MM.1S (cell line): Measurements from ENCODE around the gene KCNMA1.

ENCODE experiments used
- DNase-seq: peaks from one replicate; pipeline ENCODE4 v3.0.0-alpha.2; 2015
- H2AFZ ChIP-seq: fragments of 300-600 bp; sonication (generic); 2 replicates; pipeline ENCODE4 v1.6.0; 2016; ENCODE audit warnings: antibody characterized with exemption, low read length
- H3F3A ChIP-seq: fragments of 300-600 bp; sonication (generic); 2 replicates; pipeline ENCODE4 v1.6.1; 2016; ENCODE audit warnings: mild to moderate bottlenecking, antibody characterized with exemption, low read length, moderate library complexity, mixed read lengths; ENCODE audit not compliant: insufficient read depth
- H3K27ac ChIP-seq: fragments of 300-600 bp; sonication (generic); 2 replicates; pipeline ENCODE4 v1.5.1; 2016; ENCODE audit warnings: mild to moderate bottlenecking, low read length
- H3K27me3 ChIP-seq: fragments of 300-600 bp; sonication (generic); replicated peaks from 2 replicates; pipeline ENCODE4 v1.6.0; 2016; ENCODE audit warnings: low read length; ENCODE audit not compliant: insufficient read depth
- H3K36me3 ChIP-seq: fragments of 300-600 bp; sonication (generic); replicated peaks from 2 replicates; pipeline ENCODE4 v1.6.1; 2016; ENCODE audit warnings: mild to moderate bottlenecking, low read length, mixed read lengths; ENCODE audit not compliant: insufficient read depth
- H3K4me1 ChIP-seq: fragments of 300-600 bp; sonication (generic); 2 replicates; pipeline ENCODE4 v1.6.1; 2016; ENCODE audit warnings: low read length, mixed read lengths
- H3K4me2 ChIP-seq: fragments of 300-600 bp; sonication (generic); 2 replicates; pipeline ENCODE4 v1.6.0; 2016; ENCODE audit warnings: low read depth, low read length
- H3K4me3 ChIP-seq: fragments of 300-600 bp; sonication (generic); 2 replicates; pipeline ENCODE4 v1.5.1; 2016; ENCODE audit warnings: low read length, mixed read lengths
- H3K79me2 ChIP-seq: fragments of 300-600 bp; sonication (generic); 2 replicates; pipeline ENCODE4 v1.6.1; 2016; ENCODE audit warnings: mixed run types, low read length, mixed read lengths
- H3K9ac ChIP-seq: fragments of 300-600 bp; sonication (generic); 2 replicates; pipeline ENCODE4 v1.6.1; 2016; ENCODE audit warnings: low read length, mixed read lengths
- H3K9me2 ChIP-seq: fragments of 300-600 bp; sonication (generic); replicated peaks from 2 replicates; pipeline ENCODE4 v1.6.1; 2016; ENCODE audit warnings: mild to moderate bottlenecking, low read length, mixed read lengths; ENCODE audit not compliant: insufficient read depth
- H3K9me3 ChIP-seq: fragments of 300-600 bp; sonication (generic); replicated peaks from 2 replicates; pipeline ENCODE4 v1.6.1; 2016; ENCODE audit warnings: mild to moderate bottlenecking, low read length, mixed read lengths; ENCODE audit not compliant: insufficient read depth
- H4K20me1 ChIP-seq: fragments of 300-600 bp; sonication (generic); 2 replicates; pipeline ENCODE4 v1.6.1; 2016; ENCODE audit warnings: mild to moderate bottlenecking, low read length, moderate library complexity, mixed read lengths; ENCODE audit not compliant: insufficient read depth
- CTCF ChIP-seq: fragments of 300-600 bp; sonication (generic); IDR thresholded peaks from 2 replicates; pipeline ENCODE4 v1.5.1; 2016; ENCODE audit warnings: antibody characterized with exemption, low read length, mixed read lengths
- EZH2 ChIP-seq: fragments of 300-600 bp; sonication (generic); optimal IDR thresholded peaks from 2 replicates; pipeline ENCODE3; 2017; ENCODE audit warnings: low read depth, mild to moderate bottlenecking, antibody characterized with exemption, low read length, mixed read lengths
- EZH2phosphoT487 ChIP-seq: fragments of 300-600 bp; sonication (generic); IDR thresholded peaks from 2 replicates; pipeline ENCODE4 v1.6.1; 2018; ENCODE audit warnings: antibody characterized with exemption, low read length

Gene KCNMA1

GRCh38 chr10:77305650-77306632, 331.7 kb downstream of the KCNMA1 start:
- H3K36me3 ChIP-seq, result no peaks in the 10 kb centered on the region
- H3K27me3 ChIP-seq, result no peaks in the 10 kb centered on the region
- no peaks in the 10 kb centered on the region for H3K9me2 ChIP-seq
- no peak overlapping the region for H3K4me3 ChIP-seq
- no peak overlapping the region for H3K27ac ChIP-seq
- no peak overlapping the region for H3K4me2 ChIP-seq
- no peaks in the 10 kb centered on the region for H3K79me2 ChIP-seq
- DNase-seq, result no peak
- no peak overlapping the region for H3K9ac ChIP-seq
- TF ChIP-seq CTCF (no peak), EZH2phosphoT487 (no peak), EZH2 (no peak)
- no peaks in the 10 kb centered on the region for H4K20me1 ChIP-seq
- H3K4me1 ChIP-seq, result no peaks in the 10 kb centered on the region
- H2AFZ ChIP-seq, result no peak overlapping the region
- no peaks in the 10 kb centered on the region for H3K9me3 ChIP-seq
- no peaks in the 10 kb centered on the region for H3F3A ChIP-seq

- no peaks in the 10 kb centered on the region for H3K9me2 ChIP-seq
- no peaks in the 10 kb centered on the region for H3K36me3 ChIP-seq
- DNase-seq, result no peak
- no peak overlapping the region for H2AFZ ChIP-seq
- H4K20me1 ChIP-seq, result no peaks in the 10 kb centered on the region
- no peaks in the 10 kb centered on the region for H3K9me3 ChIP-seq
- H3K79me2 ChIP-seq, result no peaks in the 10 kb centered on the region
- TF ChIP-seq CTCF (no peak), EZH2 (no peak), EZH2phosphoT487 (no peak)
- no peak overlapping the region for H3K27ac ChIP-seq
- no peaks in the 10 kb centered on the region for H3K27me3 ChIP-seq
- H3K9ac ChIP-seq, result no peak overlapping the region
- H3K4me3 ChIP-seq, result no peak overlapping the region
- H3K4me2 ChIP-seq, result no peak overlapping the region
- H3F3A ChIP-seq, result no peaks in the 10 kb centered on the region
- no peaks in the 10 kb centered on the region for H3K4me1 ChIP-seq
These were observed 333.4 kb downstream of the KCNMA1 start for GRCh38 chr10:77304192-77304591.

- H4K20me1 ChIP-seq, result no peaks in the 10 kb centered on the region
- no peak overlapping the region for H3K9ac ChIP-seq
- no peak overlapping the region for H2AFZ ChIP-seq
- no peaks in the 10 kb centered on the region for H3F3A ChIP-seq
- H3K27me3 ChIP-seq, result no peaks in the 10 kb centered on the region
- DNase-seq, result no peak
- H3K4me1 ChIP-seq, result no peaks in the 10 kb centered on the region
- H3K36me3 ChIP-seq, result no peaks in the 10 kb centered on the region
- TF ChIP-seq EZH2 (no peak), CTCF (no peak), EZH2phosphoT487 (no peak)
- H3K4me3 ChIP-seq, result no peak overlapping the region
- H3K4me2 ChIP-seq, result no peak overlapping the region
- H3K9me2 ChIP-seq, result no peaks in the 10 kb centered on the region
- no peak overlapping the region for H3K27ac ChIP-seq
- H3K79me2 ChIP-seq, result no peaks in the 10 kb centered on the region
- H3K9me3 ChIP-seq, result no peaks in the 10 kb centered on the region
These were observed 336.3 kb downstream of the KCNMA1 start for GRCh38 chr10:77301305-77301730.
